Smooth muscle cell (in vitro differentiated cells): ENCODE measurements around the gene RPL28. TPM values are rescaled to one million over a fixed set of nuclear protein-coding genes. Genes with fewer than 3 reads are reported as not detected.
"Not testable (repeated sequence)": the region's sequence is repeated elsewhere in the genome, so short reads cannot be mapped to it uniquely, and the experiment has no call there.

Experiments
- DNase-seq: peaks from one replicate; lab custom pipeline; 2025; ENCODE audit not compliant: unreplicated experiment; lab: John Stamatoyannopoulos, UW
- H2AFZ ChIP-seq: fragments of 200-600 bp; sonication (generic); 2 replicates; pipeline ENCODE4 v1.6.0; 2016; ENCODE audit warnings: antibody characterized with exemption, low read depth, mild to moderate bottlenecking
- H3F3A ChIP-seq: fragments of 200-600 bp; sonication (generic); 2 replicates; pipeline ENCODE4 v1.6.0; 2017; ENCODE audit warnings: antibody characterized with exemption, low read depth
- H3K27ac ChIP-seq: fragments of 200-600 bp; sonication (generic); 2 replicates; pipeline ENCODE4 v1.5.1; 2016; ENCODE audit warnings: low read depth, mild to moderate bottlenecking
- H3K27me3 ChIP-seq: fragments of 200-600 bp; sonication (generic); 2 replicates; pipeline ENCODE4 v1.6.1; 2016; ENCODE audit warnings: low read depth, mild to moderate bottlenecking
- H3K36me3 ChIP-seq: fragments of 200-600 bp; sonication (generic); 2 replicates; pipeline ENCODE4 v1.5.1; 2016; ENCODE audit warnings: low read depth
- H3K4me1 ChIP-seq: fragments of 200-600 bp; sonication (generic); 2 replicates; pipeline ENCODE4 v1.5.1; 2016; ENCODE audit warnings: low read depth
- H3K4me2 ChIP-seq: fragments of 200-600 bp; sonication (generic); 2 replicates; pipeline ENCODE4 v1.6.0; 2016; ENCODE audit warnings: mild to moderate bottlenecking
- H3K4me3 ChIP-seq: fragments of 200-600 bp; sonication (generic); 2 replicates; pipeline ENCODE4 v1.5.1; 2016; ENCODE audit warnings: mild to moderate bottlenecking
- H3K79me2 ChIP-seq: fragments of 200-600 bp; sonication (generic); 2 replicates; pipeline ENCODE4 v1.6.0; 2016; ENCODE audit warnings: low read depth, mild to moderate bottlenecking
- H3K9ac ChIP-seq: fragments of 200-600 bp; sonication (generic); 2 replicates; pipeline ENCODE4 v1.6.0; 2016; ENCODE audit warnings: low read depth
- H3K9me3 ChIP-seq: fragments of 200-600 bp; sonication (generic); replicated peaks from 2 replicates; pipeline ENCODE4 v1.5.1; 2016; ENCODE audit warnings: low read depth
- H4K20me1 ChIP-seq: fragments of 200-600 bp; sonication (generic); 2 replicates; pipeline ENCODE4 v1.6.0; 2016; ENCODE audit warnings: low read depth
- whole genome bisulfite sequencing: methylation state at CpG from one replicate; pipeline ENCODE4 v1.1.7; 2016; ENCODE audit warnings: low lambda C conversion rate; 5-methylcytosine and 5-hydroxymethylcytosine counted together
- polyA plus RNA-seq: library from polyadenylated mRNA; unstranded; fragments of >200 nt; fragmentation: Nextera tagmentation; extraction: Ambion mirVana; gene quantifications from 2 replicates; pipeline ENCODE4 v1.2.1, GENCODE V29; 2016
- total RNA-seq: library from RNA; depleted of rRNA; stranded (reverse); fragments of >200 nt; gene quantifications from 2 replicates; pipeline ENCODE4 v1.2.3, GENCODE V29; 2014
- TF ChIP-seq, protein P1 (sequence below): fragments of 200-600 bp; sonication (generic); IDR thresholded peaks from 2 replicates; pipeline ENCODE4 v1.5.1; 2017; ENCODE audit warnings: borderline replicate concordance, mild to moderate bottlenecking, antibody characterized with exemption; ENCODE audit not compliant: insufficient read depth, poor library complexity, severe bottlenecking

Gene RPL28
- total and polyA plus RNA-seq, 2 experiments from 2014 or later = 515 to 1,108 TPM

DNA sequence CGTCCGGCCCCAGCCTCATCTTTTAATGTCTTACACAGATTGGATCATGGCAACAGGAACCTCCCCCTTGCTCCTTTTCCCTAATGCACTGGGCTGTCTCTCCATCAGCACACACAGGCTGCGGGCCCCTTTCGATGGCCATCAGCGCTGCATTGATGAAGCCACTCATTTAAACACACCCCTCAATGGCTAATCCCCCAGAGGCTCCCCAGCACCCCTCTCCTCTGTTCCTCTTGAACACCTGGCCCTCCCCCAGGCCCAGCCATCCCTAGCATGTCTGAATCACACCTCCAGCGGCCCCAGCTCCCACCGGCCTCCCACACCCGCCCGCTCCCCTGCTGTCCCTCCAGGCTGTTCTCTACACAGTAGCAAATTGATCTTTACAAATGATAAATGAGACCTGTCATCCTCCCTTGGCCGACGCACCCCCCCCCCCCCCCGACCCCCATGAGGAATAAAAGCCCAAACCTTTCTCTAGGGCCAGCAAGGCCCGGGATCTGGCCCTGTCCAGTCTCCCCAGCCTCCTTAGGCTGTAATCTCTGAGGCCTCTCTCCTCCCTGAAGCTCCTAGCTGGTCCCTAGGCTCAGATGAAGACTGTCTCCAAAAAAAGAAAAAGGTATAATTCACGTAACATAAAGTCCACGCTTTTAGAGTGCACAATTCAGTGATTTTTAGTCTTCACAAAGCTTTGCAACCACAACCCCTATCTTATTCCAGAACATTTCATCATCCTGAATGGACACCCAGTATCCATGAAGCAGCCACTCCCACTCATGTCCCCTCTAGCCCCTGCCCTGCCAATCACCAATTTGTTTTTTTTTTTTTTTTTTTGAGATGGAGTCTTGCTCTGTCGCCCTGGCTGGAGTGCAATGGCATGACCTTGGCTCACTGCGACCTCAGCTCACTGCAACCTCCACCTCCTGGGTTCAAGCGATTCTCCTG is 7.4 kb downstream of the RPL28 start:
- WGBS = 55% methylated on average over 15 of the region's 18 CpGs
- no peak overlapping the region for H3K4me2 ChIP-seq
- H3K9ac ChIP-seq = no peak overlapping the region
- no peak for DNase-seq
- H3K27ac ChIP-seq = no peak overlapping the region
- H3K4me1 ChIP-seq = peaks cover 4% of the 10 kb centered on the region
- H3F3A ChIP-seq = no peaks in the 10 kb centered on the region
- H3K4me3 ChIP-seq = no peak overlapping the region
- no peaks in the 10 kb centered on the region for H3K9me3 ChIP-seq
- H3K79me2 ChIP-seq = peaks cover 24% of the 10 kb centered on the region
- H3K27me3 ChIP-seq = no peaks in the 10 kb centered on the region
- no peaks in the 10 kb centered on the region for H3K36me3 ChIP-seq
- TF ChIP-seq, protein P1, sequence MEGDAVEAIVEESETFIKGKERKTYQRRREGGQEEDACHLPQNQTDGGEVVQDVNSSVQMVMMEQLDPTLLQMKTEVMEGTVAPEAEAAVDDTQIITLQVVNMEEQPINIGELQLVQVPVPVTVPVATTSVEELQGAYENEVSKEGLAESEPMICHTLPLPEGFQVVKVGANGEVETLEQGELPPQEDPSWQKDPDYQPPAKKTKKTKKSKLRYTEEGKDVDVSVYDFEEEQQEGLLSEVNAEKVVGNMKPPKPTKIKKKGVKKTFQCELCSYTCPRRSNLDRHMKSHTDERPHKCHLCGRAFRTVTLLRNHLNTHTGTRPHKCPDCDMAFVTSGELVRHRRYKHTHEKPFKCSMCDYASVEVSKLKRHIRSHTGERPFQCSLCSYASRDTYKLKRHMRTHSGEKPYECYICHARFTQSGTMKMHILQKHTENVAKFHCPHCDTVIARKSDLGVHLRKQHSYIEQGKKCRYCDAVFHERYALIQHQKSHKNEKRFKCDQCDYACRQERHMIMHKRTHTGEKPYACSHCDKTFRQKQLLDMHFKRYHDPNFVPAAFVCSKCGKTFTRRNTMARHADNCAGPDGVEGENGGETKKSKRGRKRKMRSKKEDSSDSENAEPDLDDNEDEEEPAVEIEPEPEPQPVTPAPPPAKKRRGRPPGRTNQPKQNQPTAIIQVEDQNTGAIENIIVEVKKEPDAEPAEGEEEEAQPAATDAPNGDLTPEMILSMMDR = no peak
- H2AFZ ChIP-seq = no peak overlapping the region
- H4K20me1 ChIP-seq = peaks cover 52% of the 10 kb centered on the region

DNA sequence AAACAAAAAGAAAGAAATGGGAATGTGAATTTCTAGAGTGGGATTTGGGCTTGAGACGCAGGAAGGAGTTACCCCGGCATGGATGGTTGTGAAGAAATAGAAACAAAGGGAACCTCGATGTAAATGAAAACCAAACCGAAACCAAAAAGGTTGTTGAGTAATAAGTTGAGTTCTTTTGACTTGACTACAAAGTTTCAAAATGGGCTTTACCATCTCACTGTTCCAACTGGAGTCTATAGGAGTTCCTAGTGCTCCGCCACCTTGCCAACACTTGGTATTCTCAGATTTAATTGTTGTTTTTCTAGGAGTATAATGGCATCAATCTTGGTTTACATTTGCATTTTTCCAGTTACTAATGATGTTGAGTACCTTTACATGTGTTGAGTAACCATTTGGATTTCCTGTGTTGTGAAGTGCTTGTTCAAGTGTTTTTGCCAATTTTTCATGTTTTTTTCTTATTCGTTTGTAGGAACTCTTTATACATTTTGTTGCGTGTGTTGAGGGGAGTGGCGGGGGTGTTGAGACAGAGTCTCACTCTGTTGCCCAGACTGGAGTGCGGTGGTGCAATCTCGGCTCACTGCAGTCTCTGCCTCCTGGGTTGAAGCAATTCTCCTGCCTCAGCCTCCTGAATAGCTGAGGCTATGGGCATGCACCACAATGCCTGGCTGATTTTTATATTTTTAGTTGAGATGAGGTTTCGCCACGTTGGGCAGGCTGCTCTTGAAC is 12.6 kb downstream of the RPL28 start:
- Histone ChIP-seq H3K4me3 (no peak overlapping the region), H3K79me2 (peaks cover 2% of the 10 kb centered on the region), H4K20me1 (peaks cover 45% of the 10 kb centered on the region), H3K27ac (no peak overlapping the region), H3F3A (peaks cover 21% of the 10 kb centered on the region), H3K4me1 (no peaks in the 10 kb centered on the region), H3K4me2 (no peak overlapping the region), H3K36me3 (no peaks in the 10 kb centered on the region), H3K9me3 (no peaks in the 10 kb centered on the region), H2AFZ (no peak overlapping the region), H3K27me3 (no peaks in the 10 kb centered on the region), H3K9ac (no peak overlapping the region)
- no peak for DNase-seq
- TF ChIP-seq, protein P1 = no peak
- 94% methylated on average over 12 of the region's 12 CpGs for WGBS

DNA sequence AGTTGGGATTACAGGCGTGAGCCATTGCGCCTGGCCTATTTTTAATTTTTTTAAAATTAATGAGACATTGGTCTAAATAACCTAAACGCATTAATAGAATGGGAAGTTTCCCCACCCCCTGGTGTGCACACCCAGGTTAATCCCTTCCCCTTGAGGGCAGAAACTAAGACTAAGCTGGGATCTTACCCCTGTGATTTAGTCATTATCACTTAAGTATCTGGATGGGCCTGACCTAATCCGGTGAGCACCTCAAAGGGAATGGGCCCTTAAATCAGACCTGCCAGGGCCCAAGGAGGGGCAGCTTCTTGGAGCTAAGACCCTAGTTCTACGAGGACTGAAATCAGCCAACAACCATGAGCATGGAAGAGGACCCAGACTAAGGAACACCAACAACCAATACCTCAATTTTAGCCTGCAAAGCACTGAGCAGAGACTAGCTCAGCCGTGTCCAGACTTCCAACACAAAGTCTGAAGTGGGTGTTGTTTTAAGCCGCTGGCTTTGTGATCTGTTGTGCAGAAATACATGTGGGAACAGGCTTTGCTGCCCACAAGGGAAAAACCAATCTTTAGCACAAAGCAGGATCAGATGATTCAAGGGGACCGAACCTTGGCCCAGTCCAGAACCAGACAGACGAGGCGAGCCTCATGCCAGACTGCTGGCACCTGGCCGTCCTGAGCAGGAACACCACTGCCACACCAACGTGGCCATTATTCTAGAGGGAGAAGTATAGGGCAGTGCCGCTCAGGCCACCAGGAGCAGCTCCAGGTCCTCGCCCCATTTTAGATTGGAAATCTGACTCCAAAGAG is 14.8 kb downstream of the RPL28 start:
- TF ChIP-seq, protein P1 = no peak
- no peak overlapping the region for H3K9ac ChIP-seq
- no peak overlapping the region for H3K27ac ChIP-seq
- H3K27me3 ChIP-seq = no peaks in the 10 kb centered on the region
- peaks cover 22% of the 10 kb centered on the region for H3F3A ChIP-seq
- peaks cover 1% of the 10 kb centered on the region for H3K4me1 ChIP-seq
- H3K79me2 ChIP-seq = peaks cover 18% of the 10 kb centered on the region
- H3K4me2 ChIP-seq = no peak overlapping the region
- 94% methylated on average over 14 of the region's 14 CpGs for WGBS
- DNase-seq = no peak
- no peak overlapping the region for H3K4me3 ChIP-seq
- H3K9me3 ChIP-seq = no peaks in the 10 kb centered on the region
- H4K20me1 ChIP-seq = peaks cover 61% of the 10 kb centered on the region
- no peaks in the 10 kb centered on the region for H3K36me3 ChIP-seq
- no peak overlapping the region for H2AFZ ChIP-seq

DNA sequence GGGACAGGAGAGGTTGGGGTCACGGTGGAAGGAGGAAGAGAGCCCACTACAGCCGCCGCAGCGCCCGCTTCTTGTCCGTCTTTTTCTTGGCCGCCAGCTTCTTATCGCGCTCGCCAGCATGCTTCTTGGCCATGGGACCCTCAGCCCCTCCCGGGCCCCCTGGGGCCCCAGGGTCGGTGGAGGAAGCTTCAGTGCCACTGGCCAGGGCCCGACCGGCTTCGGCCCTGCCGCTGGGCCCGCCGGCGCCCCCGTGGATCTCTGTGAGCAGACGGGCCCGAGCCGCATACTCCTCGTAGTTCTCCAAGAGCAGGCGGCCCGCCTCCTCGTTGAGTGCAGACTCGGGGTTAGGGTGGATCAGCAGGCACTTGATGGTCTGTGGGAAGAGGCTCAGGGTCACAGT is 15.7 kb downstream of the RPL28 start:
- not testable (repeated sequence) for H2AFZ ChIP-seq, H3K27ac ChIP-seq, H3K27me3 ChIP-seq, H3K4me2 ChIP-seq, H3K4me3 ChIP-seq, H3K9me3 ChIP-seq, H3K36me3 ChIP-seq, H3K4me1 ChIP-seq, DNase-seq, H3K9ac ChIP-seq
- WGBS = 93% methylated on average over 18 of the region's 28 CpGs
- Histone ChIP-seq H4K20me1 (peaks cover 70% of the 10 kb centered on the region), H3F3A (peaks cover 22% of the 10 kb centered on the region), H3K79me2 (peaks cover 27% of the 10 kb centered on the region)
